ELR (cell line): ENCODE measurements around the gene SIK2.
A peak's percentile ranks its signal among the peaks of the same experiment; 100 is the strongest.

Experiments used
- DNase-seq: peaks from one replicate; pipeline ENCODE4 v3.0.0-alpha.2; 2015; ENCODE audit warnings: low read depth

SIK2 gene

DNA sequence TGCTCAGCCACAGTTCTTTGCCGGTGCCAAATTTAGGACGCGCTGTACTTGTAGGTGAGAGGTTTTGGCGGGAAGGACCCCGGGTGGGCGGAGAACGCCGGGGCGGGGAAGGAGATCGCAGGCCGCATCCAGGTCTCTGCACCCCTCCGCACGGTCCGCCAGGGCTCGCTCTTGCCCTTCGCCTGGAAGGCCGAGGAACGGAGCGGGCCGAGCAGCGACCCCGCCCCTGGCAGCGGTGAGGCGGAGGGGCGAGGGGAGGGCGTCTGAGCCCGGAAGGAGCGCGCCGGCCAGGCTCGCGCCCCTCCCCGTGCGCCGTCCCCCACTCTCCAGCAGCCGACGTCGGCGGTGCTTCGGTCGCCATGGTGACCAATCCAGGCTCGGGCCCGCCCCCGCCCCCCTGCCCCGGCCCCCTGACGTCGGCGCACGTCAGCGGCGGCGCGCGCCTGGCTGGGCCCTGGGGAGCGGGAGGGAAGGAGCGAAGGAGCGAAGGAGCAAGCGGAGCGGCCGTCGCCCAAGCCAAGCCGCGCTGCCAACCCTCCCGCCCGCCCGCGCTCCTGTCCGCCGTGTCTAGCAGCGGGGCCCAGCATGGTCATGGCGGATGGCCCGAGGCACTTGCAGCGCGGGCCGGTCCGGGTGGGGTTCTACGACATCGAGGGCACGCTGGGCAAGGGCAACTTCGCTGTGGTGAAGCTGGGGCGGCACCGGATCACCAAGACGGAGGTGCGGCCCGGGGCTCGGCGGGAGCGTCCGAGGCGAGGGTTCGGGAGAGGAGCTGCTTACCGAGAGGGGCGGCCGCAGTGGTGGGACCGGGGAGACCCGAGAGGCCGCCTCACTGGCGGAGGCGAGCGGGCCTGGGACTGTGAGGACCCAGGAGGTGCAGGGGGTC lies at the start of gene SIK2:
Gene SIK2 (plus strand): TSS at position 471 of the 886 bp plus-strand sequence. CDS start 115 bp downstream, at position 586.
- peak; percentile 95 for DNase-seq

DNA sequence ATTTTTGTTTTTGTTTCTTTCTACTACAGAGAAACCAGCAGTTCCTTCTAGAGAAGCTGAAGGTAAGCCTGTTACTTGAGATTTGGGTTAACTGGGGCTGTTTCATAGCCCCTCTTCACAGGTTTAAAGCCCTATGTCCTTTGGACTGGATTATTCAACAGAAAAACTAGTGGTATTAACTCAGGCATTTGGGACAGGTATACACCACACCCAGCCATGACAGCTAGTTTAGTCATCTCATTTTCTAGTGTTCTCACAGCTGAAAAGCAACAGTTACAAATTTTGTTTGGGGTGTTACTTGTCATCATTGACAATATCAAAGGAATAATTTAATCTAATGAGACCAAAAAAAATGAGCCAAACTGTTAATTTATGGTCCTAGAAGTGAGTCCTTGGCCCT lies 47.7 kb upstream of the SIK2 start:
- peak; percentile 72 for DNase-seq

DNA sequence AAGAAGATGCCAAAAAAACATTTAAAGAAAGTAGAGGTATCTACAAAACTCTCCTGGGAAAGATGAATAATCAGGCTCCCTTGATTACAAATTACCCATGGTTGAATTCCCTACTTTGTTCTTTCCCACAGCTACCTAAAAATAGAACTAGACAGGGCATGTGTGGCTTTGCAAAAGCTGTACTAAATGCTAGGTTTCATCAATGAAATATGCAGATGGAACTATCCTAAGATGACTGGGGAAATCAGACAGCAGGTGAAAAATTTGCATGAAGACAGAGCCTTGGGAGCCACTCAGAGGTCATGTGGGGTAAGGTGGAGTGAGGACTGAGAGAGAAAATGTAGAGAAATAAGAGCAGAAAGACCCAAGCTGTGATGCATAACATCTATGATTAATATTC lies 47.0 kb upstream of the SIK2 start:
- DNase-seq = no peak

DNA sequence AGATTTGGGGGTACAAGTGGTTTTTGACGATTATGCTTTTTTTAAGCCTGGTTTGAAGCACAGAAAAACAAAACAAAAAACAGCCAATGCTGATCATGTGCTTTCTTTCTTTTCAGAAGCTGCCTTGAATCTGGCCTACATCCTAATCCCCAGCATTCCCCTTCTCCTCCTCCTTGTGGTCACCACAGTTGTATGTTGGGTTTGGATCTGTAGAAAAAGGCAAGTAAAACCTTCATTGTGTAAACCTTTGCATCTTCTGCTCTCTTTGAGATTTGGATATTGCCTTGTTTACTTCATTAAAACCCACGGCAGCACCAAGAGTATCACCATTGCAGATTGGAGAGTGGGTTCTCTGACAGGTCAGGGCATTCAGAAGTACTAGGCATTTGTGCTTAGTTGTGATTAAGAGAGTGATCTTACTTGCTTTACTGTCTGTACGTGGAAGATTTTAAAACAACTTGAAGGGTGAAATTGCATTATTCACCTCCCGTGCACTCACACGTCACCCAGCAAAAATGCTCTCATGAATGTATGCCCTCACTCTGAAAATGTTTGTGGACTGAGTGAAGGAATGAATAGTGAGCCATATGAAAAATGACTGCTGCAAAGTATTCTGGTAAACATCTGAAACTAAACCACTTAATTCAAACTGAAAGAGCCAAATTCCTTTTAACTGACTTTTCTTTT lies 44.7 kb upstream of the SIK2 start:
- DNase-seq = peak; percentile 98

DNA sequence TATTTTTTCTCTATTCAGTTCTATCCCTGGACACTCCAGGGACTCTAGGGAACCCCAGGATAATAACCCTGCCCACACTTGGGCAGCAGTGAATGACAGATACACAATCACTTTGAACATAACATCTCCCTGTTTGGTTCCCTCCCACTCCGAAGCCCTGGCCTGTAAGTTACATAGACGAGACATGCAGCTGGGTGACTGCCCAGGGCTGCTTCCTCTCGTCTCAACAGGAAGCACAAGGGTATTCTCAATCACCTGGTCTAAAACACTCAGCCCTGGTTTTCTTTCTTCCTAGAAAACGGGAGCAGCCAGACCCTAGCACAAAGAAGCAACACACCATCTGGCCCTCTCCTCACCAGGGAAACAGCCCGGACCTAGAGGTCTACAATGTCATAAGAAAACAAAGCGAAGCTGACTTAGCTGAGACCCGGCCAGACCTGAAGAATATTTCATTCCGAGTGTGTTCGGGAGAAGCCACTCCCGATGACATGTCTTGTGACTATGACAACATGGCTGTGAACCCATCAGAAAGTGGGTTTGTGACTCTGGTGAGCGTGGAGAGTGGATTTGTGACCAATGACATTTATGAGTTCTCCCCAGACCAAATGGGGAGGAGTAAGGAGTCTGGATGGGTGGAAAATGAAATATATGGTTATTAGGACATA lies 42.3 kb upstream of the SIK2 start:
- no peak for DNase-seq

DNA sequence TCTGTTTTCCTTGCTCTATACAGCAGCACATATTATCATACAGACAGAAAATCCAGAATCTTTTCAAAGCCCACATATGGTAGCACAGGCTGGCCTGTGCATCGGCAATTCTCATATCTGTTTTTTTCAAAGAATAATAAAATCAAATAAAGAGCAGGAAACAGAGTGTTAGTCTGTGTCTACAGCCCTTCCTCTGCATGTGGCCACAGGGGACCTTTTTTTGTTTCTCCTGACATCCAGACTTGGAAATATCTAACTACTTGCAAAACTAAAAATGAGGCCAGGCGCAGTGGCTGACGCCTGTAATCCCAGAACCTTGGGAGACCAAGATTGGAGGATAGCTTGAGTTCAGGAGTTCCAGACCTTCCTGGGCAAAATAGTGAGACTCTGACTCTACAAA lies 41.4 kb upstream of the SIK2 start:
- no peak for DNase-seq

DNA sequence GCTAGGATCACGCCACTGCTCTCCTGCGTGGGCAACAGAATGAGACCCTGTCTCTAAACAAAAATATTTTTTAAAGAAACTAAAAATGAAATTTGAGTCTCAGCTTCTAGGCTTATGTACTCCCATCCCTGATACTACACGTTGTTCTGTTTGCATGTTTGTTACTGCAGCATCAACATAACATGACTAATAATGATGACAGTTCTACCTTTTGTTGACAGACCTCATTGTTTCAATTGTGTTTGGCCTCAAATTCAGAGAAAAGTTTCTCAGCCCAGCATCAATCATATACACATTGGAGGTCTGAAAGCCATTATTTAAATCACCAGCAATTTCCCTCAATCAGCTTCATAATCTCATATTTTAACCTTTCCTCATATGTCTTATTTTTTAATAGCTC lies 40.9 kb upstream of the SIK2 start:
- DNase-seq = peak; percentile 36

DNA sequence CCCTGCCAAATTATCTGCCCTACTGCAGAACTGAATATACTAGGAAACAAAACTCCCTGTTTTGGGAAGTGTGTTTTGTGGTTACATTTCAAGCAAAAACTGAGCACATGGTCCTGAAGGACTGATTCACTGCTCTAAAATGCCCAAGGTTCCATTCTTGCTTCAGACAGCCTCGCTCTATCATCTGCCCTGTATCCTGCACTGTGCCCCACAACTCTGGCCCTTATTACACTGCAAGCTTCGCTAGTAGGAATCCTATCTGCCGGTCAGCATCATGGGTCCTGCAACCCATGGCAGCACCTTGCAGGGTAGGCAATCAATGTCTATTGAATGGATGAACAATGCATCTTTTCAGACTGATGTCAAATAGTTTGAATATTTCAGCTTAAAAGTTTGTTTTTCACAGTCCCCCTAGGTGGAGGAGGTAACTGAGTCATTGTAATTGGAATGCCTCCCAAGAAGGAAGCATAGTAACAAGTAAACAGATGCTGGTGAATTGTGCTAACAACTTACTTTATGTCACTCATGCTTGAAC lies 40.4 kb upstream of the SIK2 start:
- peak; percentile 85 for DNase-seq

DNA sequence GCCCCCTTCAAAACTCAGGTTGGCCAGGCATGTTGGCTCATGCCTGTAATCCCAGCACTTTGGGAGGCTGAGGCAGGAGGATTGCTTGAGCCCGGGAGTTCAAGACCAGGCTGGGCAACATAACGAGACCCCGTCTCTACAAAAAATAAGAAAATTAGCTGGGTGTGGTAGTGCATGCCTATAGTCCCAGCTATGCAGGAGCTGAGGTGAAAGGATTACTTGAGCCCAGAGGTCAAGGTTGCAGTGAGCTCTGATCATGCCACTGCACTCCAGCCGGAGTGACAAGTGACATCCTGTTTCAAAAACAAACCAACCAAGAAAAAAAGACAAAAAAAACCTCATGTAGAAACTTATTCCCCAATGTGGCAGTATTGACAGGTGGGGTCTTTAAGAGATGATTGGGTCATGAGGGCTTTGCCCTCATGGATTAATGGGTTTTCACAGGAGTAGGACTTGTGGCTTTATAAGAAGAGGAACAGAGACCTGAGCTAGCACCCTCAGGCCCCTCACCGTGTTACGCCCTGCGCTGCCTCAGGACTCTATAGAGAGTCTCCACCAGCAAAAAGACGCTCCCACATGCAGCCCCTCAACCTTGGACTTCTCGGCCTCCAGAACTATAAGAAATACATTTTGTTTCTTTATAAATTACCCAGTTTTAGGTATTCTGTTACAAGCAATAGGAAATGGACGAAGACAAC lies 39.4 kb upstream of the SIK2 start:
- DNase-seq = no peak

DNA sequence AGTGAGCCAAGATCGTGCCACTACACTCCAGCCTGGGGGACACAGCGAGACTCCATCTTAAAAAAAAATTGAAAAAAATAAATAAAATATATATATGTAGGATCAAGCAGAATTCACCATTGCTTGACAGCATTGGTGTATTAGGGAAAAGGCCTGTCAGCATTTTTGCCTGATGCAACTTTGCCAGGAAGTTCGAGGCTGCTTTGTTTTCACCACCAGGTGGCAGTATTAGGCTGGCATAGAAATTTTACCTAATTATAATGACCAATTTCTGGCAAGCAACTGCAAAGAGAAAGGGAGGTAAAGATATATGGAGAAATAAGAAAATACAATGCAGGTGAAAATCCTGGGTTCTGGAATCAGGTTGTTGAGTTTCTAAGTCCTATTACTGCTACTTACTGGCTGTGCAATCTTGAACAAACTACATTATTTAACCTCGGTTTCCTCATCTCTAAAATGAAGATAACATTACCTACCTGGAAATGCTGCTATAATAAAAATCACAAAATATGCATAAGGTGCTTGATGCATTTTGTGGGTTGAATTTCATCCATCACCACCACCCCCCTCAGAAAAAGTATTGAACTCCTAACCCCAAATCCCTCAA lies 37.0 kb upstream of the SIK2 start:
- DNase-seq = peak; percentile 82

DNA sequence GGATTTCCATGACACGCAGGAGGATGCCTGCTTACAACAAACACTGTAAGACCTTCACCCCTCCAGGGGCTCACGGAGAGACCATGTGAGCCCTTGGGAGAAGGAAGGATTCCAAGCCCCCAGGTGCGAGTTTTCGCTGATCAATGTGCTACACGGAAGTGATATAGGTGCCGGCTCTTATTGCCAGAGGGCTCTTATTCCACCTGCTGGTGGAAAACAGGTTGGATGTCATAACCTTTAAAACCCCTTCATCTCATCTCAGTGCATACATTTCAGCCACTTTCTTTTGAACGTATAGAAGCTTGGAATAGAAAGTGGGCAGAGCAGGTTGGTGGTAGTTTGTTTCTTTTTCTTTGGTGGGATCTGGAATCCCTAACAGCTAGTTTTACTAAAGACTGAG lies 35.9 kb upstream of the SIK2 start:
- no peak for DNase-seq

DNA sequence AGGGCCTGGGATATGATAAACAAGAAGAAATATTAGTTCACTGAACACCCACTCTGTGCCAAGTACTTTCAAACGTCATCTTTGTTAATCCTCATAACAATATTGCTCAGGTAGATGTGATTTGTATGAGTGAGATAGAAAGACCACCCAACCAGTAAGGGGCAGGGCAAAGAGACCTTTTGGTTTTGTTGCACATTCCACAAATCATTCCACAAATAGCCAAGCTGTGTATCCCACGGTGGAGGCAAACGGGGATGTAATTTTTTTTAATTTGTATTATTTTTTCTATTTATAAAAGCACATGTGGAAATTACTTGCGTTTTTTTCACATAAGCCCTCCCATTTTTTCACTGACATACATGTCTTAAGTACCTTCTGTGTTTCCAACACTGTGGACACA lies 32.8 kb upstream of the SIK2 start:
- DNase-seq = no peak

DNA sequence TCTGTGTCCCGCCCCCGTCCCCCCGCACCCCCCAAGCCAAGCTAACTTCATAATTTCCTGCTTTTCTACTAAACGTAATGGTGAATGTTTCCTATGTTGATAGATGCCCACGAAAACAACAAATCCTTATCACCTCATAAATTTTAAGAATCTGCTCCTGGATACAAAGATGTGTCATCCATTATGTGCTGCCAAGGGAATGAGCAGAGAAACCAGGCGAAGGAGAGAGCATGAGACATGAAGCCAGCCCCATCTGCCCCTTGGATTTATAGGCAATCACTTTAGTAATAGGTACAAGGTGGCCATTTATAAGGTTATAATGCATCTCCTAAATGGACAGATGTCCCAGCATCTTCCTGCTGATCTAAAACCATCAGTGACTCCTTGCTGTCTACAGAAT lies 31.5 kb upstream of the SIK2 start:
- DNase-seq = peak; percentile 33

DNA sequence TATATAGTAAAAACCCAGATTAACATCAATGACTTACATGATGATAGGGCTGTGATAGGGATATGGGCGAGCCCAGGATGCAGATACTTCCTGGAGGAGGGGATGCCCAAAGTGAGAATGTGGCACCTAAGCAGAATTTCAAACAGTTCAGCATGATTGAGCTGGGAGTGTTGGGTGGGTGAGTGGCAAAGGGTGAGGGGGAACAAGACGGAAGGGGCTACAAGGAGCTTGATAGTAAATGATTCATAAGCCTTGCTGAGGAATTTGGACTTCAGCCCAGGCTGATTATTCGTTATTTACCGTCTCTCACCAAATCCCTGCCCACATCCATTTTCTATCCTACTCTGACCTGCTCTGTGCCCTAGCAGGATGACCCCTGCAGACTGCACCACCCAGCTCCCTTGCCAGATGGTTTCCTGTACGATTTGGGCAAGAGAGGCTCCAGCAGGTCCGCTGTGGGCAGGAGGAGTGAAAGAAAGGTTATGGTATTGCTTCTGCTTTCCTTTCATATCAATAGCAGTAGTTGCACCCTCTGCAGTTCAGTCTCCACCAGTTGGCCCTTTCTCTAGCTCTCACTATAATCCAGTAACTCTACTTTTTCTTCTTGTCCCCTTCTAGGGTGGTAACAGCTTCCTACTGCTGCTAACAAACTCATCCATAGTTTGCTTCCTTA lies 30.3 kb upstream of the SIK2 start:
- peak; percentile 43 for DNase-seq

DNA sequence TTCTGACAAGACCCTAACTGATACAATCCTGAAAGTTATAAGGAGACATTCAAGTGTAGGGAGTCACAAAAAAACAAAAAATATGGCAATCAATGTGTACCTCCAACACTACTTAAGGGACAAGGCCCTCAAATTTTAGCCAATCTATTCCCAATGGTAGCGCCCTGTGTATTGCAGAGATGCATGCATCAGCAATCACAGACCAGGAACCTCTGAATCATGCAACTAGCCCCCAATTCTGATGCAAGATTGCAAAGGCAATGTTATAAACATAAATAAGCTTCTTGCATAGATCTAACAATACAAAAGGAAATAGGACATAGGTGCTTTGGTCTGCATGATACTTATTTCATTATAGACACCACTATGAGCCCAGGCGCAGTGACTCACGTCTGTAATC lies 29.7 kb upstream of the SIK2 start:
- no peak for DNase-seq

DNA sequence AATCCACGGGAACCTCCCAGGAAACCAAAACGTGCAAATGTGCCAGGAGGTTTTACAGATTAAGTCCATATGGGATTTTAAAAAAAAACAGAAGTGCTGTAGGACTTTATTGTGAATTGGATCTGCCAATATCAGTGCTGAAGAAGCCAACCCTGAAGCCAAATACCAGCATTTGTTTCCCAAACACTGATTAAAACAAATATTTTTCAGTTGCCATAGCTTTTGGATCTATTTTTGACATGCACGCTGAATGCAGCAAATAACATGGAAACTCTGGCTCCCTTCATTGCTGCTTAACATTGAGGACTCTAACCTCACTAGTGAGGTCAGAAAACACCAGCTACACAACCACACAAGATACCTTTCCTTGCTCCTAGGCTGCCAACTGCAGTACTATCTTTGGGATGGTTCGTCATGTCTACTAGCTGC lies 28.4 kb upstream of the SIK2 start:
- no peak for DNase-seq

DNA sequence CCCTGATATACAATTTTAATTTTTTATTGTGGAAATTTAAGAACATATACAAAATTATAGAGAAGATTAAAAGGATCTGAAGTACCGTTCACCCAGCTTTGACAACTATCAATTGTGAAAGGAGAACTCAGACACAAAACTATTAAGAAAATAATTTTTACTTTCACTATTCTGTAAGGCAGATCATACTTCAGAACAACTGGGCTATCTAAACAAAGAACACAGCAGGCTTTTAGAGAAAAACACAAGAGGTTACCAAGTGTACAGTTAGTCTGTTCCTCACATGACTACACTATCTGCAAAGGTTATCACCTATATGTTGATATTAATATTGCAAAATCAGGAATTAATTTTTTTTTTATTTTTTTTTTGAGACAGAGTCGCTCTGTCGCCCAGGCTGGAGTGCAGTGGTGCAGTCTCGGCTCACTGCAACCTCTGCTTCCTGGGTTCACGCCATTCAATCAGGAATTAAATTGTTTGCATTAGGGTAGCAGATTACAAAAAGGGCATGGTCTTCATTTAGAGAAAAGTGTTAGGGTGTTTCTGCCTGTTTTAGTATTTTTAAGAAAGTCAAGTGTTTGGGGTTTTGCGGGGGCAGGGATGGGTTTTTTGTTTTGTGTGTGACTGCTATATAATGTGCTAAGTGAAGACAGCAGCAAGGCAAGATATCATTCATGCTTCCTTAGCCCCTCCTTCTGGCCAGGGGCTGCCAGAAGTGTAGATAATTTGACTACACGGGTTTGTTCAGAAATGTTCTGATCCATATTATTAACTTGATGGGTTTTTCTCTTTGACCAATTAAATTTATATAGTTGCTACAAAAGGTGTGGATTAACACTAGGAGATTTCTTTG lies 27.6 kb upstream of the SIK2 start:
- DNase-seq = peak; percentile 37

DNA sequence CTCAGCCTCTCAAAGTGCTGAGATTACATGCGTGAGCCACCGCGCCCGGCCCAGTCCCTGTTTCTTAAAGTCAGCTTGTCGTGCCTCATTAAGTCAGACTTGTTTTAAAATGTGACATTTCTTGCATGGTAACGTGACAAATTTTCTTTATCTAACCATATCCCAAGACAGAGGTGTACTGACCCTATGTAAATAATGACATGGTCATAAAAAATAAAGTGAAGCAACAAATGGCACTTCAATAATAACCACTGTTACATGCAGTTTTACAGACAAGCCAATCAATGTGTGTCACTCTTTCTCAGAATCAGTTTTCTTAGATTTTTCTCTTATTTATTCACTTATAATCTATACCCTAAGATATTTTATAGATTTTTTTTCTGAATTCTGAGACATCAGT lies 26.5 kb upstream of the SIK2 start:
- DNase-seq = no peak

DNA sequence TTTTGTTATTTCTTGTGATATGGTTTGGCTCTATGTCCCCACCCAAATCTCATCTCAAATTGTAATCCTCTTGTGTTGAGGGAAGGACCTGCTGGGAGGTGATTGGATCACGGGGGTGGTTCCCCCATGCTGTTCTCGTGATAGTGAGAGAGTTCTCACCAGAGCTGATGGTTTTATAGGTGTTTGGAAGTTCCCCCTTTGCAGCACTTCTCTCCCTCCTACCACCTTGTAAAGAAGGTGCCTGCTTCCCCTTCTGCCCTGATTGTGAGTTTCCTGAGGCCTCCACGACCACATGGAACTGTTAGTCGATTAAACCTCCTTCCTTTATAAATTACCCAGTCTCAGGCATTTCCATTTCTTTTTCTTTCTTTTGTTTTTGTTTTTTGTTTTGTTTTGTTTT lies 24.4 kb upstream of the SIK2 start:
- no peak for DNase-seq

DNA sequence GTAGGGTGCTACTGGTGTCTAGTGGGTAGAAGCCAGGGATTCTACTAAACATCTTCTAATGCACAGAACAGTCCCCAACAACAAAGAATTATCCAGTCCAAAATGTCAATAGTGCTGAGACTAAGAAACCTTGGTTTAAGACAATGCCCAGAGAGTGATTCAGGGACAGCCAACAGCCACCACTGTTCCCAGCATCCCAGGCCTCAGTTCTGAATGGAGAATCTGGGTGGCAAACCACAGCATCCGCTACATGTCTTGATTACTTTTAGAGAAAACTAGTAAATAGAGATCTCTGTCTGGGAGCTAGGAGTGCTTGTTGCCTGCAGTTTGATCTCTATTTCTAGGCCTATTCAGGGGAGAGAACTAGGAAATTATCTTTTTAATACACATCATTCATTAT lies 20.9 kb upstream of the SIK2 start:
- no peak for DNase-seq
